Pulmonary artery endothelial cell (primary cell): Measurements from ENCODE around the gene PKNOX2. TPM values are rescaled to one million over a fixed set of nuclear protein-coding genes. Genes with fewer than 3 reads are reported as not detected.

Experiments
- DNase-seq: peaks from one replicate; pipeline ENCODE4 v3.0.0-alpha.2; 2011; ENCODE audit warnings: low read depth, low spot score
- total RNA-seq: library from RNA; depleted of rRNA; stranded (reverse); fragments of >200 nt; gene quantifications from 2 replicates; pipeline ENCODE4 v1.2.3, GENCODE V29; 2014

The PKNOX2 gene
- total RNA-seq, 1 donor from 2014 or later = not detected

DNA sequence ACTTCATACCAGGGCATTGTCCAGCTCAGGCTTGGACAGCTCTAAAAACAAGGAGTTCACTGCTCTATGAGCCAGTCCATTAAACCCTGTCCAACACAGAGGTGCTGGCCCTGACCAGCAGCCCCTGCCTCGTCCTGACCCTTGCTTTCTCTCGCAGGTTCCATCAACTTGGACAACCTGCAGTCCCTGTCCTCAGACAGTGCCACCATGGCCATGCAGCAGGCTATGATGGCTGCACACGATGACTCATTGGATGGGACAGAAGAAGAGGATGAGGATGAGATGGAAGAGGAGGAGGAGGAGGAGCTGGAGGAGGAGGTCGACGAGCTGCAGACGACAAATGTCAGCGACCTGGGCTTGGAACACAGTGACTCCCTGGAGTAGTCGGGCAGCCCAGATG is 266.5 kb downstream of the PKNOX2 start:
- DNase-seq = no peak

DNA sequence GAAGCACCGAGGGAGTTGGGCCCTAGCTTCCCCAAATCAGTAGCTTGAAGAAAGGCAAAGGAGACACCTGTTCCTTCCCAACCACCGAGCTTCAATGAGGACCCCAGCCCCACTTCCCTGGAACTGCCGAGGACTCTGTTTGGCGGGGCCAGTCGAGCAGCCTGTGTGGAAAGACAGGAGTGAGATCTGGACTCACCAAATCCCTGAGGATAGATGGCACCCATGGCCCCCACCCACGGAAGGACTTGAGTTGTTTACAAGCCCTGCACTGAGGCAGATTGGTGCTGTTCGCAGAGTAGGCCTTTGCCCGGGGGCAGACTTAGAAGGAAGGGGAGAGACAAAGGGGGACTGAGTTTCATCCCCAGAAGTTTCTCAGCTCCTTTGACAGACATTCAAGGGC is 266.9 kb downstream of the PKNOX2 start:
- DNase-seq = no peak

DNA sequence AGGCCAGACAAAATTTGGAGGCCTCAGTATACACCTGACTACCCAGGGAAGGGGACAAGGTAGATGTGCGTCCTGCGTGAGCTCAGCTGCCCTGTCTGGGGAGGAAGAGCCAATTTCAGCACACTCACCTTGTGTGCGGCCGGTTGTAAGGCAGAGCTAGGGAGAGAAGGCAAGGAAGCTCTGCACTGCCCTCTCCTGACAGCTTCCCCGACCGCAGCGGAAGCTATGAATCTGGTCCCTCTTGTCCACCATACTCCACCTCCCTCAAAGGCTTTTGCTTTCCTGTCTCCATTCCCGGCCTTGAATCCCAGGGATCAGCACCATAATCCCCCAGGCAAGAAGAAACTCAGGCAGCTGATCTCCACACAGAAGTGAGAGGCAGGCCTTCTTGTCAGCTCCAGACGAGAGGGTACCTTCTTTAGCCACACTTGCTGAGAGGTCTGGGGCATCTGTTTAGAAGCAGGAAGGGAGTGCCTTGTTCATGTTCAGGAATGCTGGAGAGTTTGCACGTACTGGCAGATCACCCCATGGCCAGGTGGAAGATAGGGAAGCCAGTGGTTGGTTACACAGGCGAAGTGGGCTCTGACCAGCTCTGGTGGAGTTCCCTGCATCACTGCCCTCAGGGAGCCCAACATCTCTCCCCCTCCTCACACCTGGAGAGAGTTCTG is 269.0 kb downstream of the PKNOX2 start:
- no peak for DNase-seq

DNA sequence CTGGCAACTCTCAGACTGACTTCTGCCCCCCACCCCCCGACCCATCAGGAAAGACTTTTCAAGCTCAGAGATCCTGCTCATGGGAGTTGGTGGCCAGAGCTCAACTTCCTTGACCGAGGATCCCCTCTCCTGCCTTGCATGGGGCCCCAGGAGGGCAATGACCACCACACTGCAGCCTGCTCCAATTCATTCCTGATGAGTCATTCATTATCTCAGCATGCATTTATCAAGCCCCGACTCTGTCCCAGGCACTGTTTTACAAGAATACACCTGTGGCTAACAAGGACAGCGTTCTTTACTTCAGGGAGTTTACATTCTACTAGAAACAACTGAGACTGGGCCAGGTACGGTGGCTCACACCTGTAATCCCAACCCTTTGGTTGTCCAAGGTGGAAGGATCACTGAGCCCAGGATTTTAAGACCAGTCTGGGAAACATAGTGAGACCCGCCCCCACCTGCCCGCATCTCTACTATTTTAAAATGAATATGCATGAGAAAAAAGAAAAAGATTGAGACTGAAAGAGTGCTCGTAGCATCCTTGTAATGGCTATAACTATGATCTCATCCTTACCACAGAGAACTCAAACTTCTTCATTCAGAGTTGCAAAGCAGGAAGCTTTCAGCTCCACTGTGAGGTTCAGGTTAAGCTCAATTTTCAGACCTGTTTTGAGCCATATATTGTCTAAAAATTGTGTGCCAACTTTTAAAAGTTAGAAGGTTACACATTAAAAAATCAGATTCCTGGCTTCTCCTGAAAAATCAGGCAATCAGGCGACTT is 271.1 kb downstream of the PKNOX2 start:
- no peak for DNase-seq

DNA sequence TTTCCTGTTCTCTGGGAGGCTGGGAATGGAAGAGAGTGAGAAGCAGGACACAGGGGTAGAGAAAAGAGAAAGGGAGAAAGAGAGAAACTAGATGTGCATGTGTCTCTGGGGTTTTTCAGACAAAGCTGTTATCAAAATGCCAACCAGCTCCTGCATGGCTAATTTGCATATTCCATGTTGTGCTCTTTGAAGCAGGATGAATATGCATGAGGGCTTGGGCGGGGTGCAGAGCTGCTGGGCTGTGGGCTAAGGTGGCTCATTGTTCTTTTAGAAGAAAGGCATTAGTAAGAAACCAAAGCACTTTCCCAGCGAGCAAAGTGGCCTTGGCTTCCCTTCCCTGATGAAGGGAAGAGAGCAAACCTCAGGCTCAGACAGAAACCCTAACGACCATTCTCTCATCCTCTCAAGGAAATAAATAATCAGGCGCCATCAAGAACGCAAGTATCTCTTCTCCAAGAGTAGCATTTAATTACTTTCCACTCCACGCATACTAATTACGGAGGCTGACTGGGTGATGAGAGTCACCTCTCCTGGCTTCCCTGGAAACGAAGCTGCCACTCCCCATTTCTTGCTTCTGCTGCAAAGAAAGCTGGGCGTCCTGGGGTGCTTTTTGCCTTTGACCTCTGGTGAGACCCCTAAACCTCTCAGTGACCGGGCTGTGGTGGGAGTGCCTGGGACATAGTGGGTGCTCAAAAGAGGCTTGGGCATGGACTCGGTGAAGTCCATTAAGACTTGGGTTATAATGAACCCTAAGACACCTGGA is 277.3 kb downstream of the PKNOX2 start:
- no peak for DNase-seq

DNA sequence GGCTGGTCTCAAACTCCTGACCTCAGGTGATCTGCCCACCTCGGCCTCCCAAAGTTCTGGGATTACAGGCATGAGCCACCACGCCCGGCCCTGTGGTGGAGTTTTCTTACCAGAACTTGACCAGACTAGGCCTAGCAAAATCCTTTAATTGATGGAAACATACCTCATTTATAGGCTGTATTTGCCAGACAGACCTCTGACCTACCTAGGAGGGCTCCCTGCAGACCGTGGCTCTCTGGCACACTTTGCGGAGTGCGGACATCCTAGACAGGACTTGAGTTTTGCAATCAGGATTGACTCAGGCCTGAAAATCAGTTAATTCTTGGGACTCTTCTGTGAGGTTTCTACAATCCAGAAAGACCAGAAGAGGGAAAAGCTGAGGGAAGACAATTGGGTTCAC is 278.4 kb downstream of the PKNOX2 start:
- DNase-seq = no peak

DNA sequence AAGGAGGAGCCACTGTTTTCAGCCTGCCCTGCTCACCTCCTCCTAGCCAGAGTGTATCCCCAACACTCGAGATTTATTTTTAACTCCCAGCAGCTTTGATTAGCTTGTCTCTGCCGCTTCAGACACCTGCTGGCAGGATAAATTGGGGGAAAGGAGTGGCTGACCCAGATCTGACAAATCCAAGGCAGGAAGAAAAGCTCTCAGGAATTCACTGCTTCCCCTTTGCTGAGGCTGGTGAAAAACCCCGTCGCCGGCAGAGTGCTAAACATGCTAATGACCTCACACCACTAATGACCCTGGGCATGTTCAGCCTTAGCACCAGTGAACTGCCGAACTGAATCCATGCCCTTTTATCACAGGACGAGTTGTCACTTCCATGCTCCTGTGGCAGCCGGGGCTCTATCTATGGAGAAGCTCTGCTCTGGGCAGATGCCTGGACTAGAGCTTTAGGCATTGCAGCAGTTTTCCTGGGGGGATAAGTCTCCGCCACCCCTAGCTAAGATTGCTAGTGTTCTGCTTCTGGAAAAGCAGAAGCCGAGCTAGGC is 279.3 kb downstream of the PKNOX2 start:
- DNase-seq = no peak

DNA sequence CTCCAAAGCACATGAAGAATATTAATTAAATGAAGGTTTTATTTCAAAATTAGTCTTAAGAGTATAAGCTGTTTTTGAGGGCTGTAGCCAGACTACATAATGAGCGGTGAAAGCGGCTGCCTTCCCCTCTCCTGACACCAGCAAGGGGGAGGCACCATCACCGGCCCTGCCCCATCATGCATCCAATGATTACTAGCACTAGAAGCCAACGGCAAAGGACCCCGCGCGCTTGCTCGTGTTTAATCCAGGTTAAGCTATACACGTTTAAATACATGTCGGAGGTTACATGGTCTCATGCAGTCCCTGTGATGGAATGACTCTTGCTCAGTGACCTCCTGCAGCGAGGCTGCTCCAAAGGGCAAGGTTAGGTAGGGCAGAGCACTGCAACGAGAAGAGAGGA is 281.2 kb downstream of the PKNOX2 start:
- DNase-seq = no peak

DNA sequence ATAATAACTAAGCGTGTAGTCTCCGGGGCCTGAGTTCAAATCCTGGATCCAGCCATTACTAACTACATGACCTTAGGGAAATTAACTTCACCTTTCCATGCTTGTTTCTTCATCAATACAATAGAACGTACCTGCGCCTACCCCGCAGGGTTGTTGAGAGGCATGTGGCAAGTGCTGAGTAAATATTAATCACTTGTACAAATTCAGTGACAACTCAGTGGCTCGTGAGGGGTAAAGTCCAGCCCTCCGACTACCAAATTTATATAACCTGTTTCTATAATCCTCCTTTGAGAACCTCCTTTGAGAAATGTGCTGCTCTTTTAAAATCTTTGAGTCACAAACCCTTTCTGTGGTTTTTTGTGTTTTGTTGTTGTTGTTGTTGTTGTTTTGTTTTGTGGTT is 281.7 kb downstream of the PKNOX2 start:
- DNase-seq = no peak

DNA sequence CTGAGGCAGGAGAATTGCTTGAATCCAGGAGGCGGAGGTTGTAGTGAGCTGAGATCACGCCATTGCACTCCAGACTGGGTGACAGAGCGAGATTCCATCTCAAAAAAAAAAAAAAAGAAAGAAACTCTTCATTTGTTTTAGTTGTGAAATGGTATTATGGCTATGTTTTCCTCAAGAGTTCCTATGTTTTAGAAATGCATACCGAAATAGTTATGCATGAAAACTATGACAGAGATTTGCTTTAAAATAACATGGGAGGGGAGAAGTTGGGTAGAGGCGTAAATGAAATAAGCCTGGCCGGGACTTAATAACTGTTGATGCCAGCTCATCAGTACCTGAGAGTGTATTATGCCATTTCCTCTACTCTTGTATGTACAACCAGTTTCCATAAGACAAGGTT is 283.2 kb downstream of the PKNOX2 start:
- DNase-seq = no peak

DNA sequence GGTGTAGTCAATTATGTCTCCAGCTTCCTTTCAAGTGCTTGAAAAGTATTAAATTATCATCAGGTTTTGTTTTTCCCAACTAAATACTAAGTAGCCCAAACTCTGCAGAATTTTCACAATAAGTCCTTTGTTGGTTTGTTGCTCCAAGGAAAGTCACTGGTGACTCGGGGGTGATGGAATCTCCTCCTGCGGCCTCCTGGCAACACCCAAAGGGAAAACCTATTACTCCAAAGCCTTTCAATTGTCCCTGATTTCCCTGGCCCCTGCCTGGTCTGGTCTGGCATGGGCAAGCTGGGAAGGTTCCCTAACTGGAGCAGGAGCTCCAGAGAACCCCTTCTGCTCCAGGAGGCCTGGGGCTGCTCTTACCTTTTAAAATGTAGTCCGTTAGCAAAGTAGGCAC is 283.6 kb downstream of the PKNOX2 start:
- DNase-seq = no peak

DNA sequence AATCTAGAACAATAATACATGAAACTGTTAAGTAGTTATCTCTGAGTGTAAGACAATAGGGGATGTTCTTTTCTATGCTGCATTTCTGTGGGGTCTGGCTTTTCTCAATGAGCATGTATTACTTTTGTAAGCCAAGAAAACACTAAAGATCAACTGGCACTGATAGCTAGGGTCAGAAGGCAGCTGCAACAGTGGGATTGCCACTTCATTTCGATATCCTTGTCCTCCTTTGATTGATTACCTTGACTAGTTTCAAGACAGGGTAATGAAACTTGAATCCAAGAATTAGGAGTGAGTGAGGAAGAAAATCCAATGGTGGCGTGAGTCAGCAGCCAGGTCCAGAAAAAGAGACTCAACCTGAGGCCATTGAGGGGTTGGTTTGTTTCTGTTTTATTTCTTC is 285.0 kb downstream of the PKNOX2 start:
- DNase-seq = no peak

DNA sequence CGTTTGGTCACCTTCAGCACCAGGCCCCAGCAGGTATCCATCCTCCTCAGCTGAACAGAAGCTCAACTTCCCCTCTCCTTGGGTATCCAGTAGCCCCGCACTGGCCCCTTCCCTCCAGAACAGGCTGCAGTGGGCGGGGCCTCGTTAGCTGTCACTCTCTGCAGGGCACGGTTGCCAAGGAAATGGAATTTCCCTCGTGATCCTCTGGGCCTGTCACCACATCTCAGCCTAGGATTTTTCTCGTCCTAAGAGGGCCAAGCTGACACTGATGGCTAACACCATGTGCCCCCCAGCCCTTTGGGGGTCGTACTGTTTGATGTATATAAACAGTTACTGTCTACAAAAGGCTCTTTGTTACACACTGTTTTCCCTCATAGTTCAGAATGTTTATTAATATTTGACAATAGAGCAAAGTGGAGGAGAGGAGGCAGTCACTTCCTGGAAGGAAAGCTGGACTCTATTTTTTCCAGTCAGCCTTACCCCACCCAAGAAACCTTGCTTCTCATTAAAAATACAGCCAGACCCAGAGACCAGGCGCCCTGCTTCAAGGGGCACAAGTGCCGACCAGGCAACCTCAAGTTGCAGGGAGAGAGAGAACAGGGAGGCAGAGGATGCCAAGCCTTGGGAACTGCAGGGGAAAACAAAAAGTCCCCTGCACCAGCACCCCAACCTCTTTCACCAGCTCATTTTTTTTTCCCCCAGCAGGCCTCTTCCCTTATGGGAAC is 287.0 kb downstream of the PKNOX2 start:
- DNase-seq = no peak

DNA sequence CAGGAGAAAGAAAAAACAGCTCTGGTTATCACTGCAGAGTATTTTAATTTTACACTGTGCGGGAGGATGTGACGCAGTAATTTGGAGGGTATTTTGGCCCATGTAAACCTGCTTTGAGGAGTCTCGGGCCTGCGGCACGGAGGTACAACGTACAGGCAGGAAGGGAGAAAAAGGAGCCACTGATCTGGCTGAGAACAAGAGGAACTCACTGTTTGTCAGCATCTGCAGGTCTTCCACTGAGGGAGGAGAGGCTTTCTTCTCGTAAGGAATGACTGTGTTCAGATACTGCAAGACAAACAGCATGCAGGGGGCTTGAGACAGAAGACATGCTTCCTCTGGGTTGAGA is 287.5 kb downstream of the PKNOX2 start:
- no peak for DNase-seq

DNA sequence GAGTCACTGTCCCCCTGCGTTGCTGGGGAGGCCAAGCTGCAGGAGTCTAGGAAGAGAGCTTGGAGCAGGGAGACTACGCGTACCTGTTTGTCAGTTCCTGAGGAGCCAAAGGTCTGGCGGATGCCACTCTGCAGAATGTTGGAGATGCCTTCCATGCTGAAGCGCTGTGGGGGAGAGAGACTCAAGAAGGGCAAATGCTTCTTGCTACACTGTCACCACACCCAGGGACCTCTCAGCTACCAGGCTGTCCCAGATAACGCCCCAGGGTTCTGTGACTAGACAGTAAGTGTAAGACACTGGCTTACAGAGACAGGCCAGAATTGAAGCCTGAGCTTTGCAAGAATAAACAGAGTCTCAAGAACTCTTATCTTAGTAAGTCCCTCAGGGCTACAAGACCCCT is 289.5 kb downstream of the PKNOX2 start:
- no peak for DNase-seq

DNA sequence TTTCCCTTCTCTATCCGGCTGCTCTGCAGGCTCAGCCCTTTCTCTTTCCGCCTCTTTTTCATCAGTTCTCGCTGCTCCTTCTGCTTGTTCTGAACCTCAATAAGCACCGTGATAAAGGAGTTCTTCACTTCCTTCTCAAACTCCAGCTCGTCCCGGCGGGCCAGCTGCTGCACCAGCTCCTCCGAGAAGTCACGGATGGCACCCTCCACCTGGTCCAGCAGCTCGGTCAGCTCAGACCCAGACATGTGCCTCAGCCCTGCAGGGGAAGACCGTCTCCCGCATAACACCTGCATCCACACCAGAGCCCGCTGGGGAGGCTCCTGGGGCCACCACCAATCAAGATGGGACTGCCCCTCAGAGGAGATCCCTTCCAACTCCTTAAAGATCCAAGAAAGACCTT is 291.3 kb downstream of the PKNOX2 start:
- no peak for DNase-seq

DNA sequence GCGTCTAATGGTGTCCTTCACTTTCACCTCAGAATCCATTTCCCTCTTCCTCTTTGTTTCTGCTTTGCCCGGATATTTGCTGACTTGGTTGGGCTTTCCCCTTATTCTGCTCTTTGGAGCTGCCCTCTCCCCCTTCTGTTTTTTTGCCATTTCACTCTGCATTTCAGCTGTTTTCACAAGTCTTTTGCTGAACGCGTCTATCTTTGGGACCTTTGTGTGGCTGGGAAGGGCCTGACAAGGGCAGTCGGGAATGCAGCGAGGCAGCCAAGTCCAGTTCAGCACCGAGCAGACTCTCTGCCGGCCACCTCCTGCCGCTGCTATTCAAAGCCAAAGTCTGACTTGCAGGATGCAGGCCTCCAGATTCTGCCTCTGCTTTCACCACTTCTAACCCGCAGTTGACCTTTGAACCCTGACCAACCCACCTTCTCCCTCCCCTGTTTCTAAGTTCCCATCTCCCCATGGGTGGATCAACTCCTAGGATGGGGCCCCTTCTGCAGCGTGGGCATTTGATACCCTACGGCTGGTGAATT is 293.3 kb downstream of the PKNOX2 start:
- DNase-seq = no peak

DNA sequence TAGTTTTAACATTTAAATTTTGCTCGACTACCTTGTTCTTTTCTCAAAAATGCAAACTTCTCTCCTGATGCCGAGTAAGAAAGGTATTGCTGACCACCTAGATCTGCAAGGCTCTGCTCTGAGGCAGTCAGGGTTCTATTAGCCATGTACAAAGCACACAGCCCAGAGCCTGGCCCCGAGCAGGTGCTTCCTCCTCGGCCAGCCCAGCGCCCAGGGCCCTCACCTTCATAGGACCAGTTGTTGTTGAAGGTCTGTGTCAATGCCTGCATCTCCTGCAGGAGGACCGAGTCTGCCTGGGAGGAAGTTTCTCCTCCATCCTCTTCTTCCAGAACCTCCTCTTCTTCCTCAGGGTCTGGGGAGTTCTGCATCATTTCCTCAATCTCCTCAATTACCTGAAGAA is 295.7 kb downstream of the PKNOX2 start:
- no peak for DNase-seq

DNA sequence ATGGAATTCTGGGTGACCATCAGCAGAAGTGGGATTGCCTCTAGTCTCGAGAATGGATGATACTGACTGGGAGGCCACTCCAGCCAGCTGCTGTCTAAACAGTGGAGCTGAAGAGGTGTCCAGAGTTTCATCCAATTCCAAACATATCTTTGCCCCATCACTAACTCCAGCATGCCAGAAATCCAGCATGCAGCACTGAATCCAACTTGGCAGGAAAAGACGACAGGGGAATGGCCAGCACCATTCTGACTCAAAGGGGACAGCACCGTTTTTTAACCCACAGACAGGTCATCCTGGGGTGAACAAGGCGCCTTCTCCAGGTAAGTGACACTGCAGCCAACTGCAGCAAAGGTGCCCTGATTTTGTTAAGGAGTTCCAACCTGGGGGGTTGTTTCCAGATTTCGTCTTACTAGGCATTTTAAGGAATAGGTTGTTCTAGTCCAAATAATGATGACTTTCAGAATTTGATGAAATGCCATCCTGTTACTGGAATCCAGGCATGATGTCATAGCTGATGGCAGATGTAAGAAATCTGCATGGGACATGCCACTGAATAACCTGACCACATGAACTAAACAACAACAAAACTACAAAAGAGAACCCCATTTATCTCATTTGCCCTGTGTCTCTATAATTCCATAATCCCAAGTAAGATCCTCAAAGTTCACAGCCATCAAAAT is 299.2 kb downstream of the PKNOX2 start:
- no peak for DNase-seq

DNA sequence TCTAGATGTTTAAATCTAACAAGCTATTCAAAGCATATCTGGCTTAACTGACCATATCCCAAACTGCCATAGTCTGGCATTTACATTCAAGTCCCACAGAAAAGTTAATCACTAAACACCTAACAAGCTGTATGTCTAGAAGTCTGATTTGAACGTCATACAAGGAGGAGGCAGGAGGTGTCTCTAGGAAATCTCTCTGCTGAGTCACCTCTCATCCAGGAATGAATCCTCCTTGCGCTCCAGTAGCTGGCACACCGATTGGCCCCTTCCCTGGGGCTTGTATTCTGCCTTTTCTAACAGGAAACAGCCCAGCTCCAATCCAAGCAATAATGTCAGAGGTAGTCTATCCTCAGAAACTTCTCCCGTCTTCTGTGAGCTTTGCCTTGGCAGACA is 299.7 kb downstream of the PKNOX2 start:
- no peak for DNase-seq

DNA sequence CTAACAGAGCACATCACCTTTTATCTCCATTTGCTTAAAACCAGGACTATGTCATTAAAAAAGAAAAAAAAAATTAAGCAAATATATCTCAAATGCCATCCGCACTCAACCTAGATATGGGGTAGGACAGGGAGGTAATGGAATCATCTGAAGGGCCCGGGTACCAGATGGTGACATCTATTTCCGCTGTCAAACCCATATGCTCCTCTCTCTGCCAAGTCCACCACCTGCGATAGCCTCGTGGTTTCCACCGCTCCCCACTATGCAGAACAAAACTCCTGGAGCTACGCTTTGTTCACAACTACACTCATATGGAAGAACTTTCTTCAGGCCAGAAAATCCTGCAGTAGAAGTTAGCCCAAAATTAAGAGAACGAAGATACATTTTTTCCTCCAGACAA is 300.1 kb downstream of the PKNOX2 start:
- DNase-seq = no peak
